GM10248 (cell line): ENCODE measurements around the gene CPED1.

ENCODE experiments used
- CTCF ChIA-PET: fragments of 300-600 bp; sonication (Branson Sonifier 250); formaldehyde crosslinking; extraction: SDS; loops from one replicate; lab custom pipeline; 2021; ENCODE audit warnings: antibody characterized with exemption; lab: Yijun Ruan, JAX
- POLR2A ChIA-PET: fragments of 350-650 bp; sonication (Branson Sonifier 250); formaldehyde crosslinking; extraction: SDS; loops from one replicate; lab custom pipeline; 2020; ENCODE audit warnings: antibody characterized with exemption; lab: Yijun Ruan, JAX
- DNase-seq: peaks from one replicate; pipeline ENCODE4 v3.0.0; 2012; ENCODE audit errors: extremely low spot score
- TF ChIP-seq, protein P1 (sequence below): IDR thresholded peaks from 2 replicates; pipeline ENCODE4 v1.5.1; 2012; ENCODE audit warnings: mild to moderate bottlenecking, low read depth; ENCODE audit errors: extremely low read depth, missing control alignments, control extremely low read depth

CPED1 gene

DNA sequence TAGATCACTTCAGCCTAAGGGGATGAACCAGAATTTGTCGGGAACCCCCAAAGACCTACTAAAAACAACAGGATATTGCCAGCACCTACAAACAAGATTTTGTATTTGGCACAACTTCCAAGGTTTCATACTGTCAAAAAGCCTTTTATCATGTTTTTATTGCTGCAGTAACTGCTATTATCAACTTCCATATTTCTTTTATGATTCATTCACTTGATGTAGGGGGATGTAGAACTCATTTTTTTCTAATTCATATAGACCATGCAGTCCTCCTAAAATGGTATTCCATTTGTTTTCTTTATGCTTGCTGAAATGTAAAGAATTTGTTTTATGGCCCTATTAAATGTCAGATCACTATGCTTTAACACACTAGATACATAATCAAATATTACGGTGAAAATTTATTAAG, 310.3 kb downstream of the CPED1 start:
- CTCF ChIA-PET = interaction anchor here (2.1 to 2.3 kb wide), 2 partner anchors 10 to 23 kb away, joined by 4 to 7 read pairs; no protein-coding TSS in a partner anchor
- POLR2A ChIA-PET = no interaction called here
- DNase-seq = no peak
- TF ChIP-seq, protein P1, sequence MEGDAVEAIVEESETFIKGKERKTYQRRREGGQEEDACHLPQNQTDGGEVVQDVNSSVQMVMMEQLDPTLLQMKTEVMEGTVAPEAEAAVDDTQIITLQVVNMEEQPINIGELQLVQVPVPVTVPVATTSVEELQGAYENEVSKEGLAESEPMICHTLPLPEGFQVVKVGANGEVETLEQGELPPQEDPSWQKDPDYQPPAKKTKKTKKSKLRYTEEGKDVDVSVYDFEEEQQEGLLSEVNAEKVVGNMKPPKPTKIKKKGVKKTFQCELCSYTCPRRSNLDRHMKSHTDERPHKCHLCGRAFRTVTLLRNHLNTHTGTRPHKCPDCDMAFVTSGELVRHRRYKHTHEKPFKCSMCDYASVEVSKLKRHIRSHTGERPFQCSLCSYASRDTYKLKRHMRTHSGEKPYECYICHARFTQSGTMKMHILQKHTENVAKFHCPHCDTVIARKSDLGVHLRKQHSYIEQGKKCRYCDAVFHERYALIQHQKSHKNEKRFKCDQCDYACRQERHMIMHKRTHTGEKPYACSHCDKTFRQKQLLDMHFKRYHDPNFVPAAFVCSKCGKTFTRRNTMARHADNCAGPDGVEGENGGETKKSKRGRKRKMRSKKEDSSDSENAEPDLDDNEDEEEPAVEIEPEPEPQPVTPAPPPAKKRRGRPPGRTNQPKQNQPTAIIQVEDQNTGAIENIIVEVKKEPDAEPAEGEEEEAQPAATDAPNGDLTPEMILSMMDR = no peak

DNA sequence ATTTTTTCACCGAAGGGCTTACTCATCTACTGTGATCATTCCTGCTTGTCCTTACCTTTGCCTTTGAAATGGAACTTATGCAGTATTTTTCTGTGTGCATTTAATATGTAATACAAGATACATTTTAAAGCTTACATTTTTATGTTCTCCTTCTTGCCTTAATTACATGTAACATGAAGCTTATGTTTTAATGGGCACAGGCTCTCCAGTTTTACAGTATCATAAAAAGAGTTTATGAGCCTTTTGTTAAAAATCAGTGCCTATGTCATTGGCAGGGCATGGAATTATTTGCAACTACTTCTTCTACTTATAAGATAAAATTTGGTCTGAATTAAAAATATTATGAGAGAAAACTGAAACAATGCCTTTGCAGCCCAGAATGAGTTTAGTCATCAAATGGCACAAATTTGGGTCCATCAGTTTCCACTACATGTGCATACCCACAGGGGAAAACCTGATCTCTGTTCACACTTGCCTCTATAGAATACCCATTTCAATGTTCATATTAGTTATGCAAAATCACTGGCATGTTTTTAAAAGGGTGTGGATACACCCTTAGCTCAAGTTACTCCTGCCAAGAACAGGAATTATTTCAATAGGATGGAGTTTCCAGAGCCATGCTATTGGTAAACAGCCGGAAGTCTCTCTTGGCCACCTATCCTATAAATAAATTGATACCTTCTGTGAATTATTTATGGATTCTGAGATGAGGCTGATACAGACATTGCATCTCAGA, 312.3 kb downstream of the CPED1 start:
- no peak for DNase-seq
- CTCF ChIA-PET = interaction anchor here (2.1 to 2.3 kb wide), 2 partner anchors 12 to 25 kb away, joined by 4 to 7 read pairs; no protein-coding TSS in a partner anchor
- TF ChIP-seq, protein P1 = no peak
- POLR2A ChIA-PET = no interaction called here

DNA sequence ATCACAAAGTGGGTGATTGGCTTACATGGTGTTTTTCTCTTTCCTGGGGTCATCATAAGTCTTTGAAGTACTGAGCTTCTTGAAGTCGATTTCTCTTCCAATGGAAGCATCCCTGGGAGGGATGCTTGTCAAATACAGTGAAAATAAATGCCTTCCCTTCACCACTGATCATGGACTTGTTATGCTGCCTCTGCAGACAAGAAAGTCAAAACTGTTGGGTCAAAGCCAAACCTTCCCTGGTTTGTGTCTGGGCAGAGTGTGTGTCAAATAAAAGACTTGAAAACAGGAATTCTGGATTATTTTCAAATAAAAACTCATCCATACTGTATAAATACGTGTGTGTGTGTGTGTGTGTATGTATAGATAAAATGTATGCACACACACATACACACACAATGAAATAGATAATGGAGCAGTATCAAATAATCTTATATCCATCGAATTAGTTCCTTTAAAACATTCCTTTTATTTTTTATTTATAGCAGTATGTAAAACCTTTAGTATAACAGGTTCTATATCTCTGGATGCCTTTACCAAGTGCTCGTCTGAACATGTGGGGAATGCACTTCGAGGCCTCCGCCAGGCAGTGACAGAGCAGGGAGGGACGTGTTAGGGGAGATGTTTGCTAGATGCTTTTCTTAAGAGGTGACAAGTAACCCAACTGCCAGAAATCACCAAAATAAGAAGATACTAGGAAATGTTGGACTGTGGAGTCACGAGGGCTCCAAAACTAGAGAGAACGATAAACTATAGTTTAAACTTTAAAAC, 313.1 kb downstream of the CPED1 start:
- TF ChIP-seq, protein P1 = no peak
- ChIA-PET CTCF (no interaction called here), POLR2A (no interaction called here)
- DNase-seq = no peak

DNA sequence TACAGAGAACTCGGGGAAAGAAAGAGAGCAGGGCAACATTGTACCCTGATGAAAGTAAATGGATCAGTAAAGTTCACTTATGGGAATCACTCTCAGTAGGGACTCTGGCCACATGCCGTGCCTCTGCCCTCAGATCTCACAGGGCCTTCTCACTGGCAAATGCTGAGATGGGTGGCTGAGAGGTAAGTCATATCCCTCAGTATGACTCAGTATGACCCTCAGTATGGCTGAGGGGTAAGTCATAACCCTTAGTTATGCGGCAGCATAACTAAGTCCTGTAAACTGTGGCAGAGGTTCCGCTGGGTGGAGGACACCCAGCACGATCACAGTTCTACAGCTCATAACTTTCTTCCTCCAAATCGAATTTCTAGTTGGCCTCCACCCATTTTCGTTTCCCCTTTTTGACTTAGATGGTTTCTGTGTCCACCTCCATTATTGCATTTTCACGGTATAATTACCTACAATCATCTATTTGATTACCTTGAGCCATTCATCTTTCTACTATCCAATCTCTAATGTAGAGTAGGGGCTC, 313.8 kb downstream of the CPED1 start:
- peak; percentile 19 for DNase-seq
- POLR2A ChIA-PET = no interaction called here
- TF ChIP-seq, protein P1 = no peak
- CTCF ChIA-PET = no interaction called here

DNA sequence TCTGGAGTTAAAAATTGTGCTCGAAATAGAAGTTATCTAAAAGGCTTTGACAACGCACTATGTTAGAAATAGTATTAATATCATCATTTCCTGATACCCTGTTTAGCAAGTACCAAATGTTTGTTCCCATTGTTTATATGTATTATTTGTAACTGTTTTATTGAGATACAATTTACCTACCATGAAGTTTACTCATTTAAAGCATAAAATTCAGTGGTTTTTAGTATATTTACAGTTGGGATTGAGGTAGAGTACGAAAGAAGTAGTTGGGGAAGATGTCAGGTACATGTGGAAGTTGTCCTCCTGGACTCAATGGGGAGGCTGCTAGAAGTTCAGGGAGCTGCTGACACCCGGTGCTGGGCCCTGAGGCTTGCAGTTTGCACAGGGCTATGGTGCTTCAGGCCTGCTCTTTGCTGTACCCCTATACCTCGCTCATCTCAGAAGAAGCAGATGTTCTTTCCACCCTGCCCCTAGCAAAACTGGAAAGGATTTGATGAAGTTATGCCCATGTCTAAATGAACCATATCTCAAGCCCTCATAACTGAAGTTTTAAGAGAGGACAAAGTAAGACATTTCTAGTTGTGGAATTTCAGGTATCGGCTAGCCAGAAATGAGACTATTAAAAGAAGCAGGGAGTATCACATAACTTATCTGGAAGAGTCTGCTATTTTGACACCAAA, 315.1 kb downstream of the CPED1 start:
- POLR2A ChIA-PET = no interaction called here
- no peak for DNase-seq
- CTCF ChIA-PET = no interaction called here
- TF ChIP-seq, protein P1 = no peak

DNA sequence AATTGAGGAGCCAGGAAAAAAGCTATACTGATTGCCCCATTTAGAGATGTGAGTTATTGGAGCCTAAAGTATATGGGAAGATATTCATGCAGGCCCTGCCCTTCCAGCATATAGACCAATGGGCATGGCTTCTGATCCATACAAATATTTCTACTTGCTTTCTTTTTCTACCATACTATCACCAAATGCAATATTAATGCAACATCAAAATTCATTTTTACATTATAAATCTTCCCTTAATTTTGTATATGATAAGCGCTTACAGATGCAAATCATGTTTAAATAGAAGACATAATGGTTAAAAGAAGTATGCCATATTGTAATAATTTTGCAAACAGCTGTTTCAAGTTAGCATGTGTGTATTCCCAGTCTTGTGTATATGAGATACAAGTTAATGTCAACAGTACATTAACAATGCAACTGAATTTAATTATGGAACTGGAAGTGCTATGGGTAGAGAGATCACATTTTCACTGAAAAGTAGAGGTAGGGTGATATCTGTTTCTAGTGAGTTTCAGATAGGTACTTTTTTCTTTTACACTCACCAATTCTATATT, 315.7 kb downstream of the CPED1 start:
- ChIA-PET POLR2A (no interaction called here), CTCF (no interaction called here)
- TF ChIP-seq, protein P1 = no peak
- no peak for DNase-seq
